Right cardiac atrium (tissue), 5 donors: ENCODE data around the gene LHFPL3. TPM values are rescaled to one million over a fixed set of nuclear protein-coding genes. Genes with fewer than 3 reads are reported as not detected.

Experiments
- ATAC-seq, 2 donors: fragments of 200-7000 bp; cut with Tn5 transposase; one replicate each; pipeline versions ENCODE4 v1.8.0 to v1.9.1; 2020; ENCODE audit warnings: moderate library complexity in 2 of 2, mild to moderate bottlenecking in 1 of 2
- DNase-seq, 3 donors: peaks; one replicate each; pipeline ENCODE4 v3.0.0-alpha.2; 2020
- H3K27ac ChIP-seq: one replicate; pipeline ENCODE4 v1.5.1; 2013; ENCODE audit warnings: mild to moderate bottlenecking, low read length, control low read depth, moderate library complexity
- H3K27me3 ChIP-seq: one replicate; pipeline ENCODE4 v1.6.1; 2013; ENCODE audit not compliant: control insufficient read depth, insufficient read depth
- H3K4me1 ChIP-seq: one replicate; pipeline ENCODE4 v1.6.1; 2013; ENCODE audit warnings: low read length; ENCODE audit not compliant: control insufficient read depth, insufficient read depth
- H3K4me3 ChIP-seq: one replicate; pipeline ENCODE4 v1.5.1; 2013; ENCODE audit warnings: low read length, control low read depth
- H3K9me3 ChIP-seq: one replicate; pipeline ENCODE4 v1.6.1; 2013; ENCODE audit warnings: low read length; ENCODE audit not compliant: control insufficient read depth
- WGBS: extraction: QIAGEN DNeasy Blood & Tissue Kit; methylation state at CpG from one replicate; pipeline ENCODE4 v1.1.7; 2013; 5-methylcytosine and 5-hydroxymethylcytosine counted together
- intact Hi-C, 4 donors: fragments of 100-400 bp; cut with DNase I; formaldehyde crosslinking; loops; one replicate each; pipeline versions ENCODE4 v1.11.0 to v1.14.0; 2022 to 2023
- polyA plus RNA-seq: library from polyadenylated mRNA; stranded (reverse); fragments of 200-250 nt; gene quantifications from one replicate; pipeline ENCODE4 v1.2.3, GENCODE V29; 2013
- total RNA-seq, 4 donors: library from RNA; stranded (reverse); fragmentation: NEBNext Ultra II Directional; extraction: Animal tissue kit (Norgen Biotek cat#: 25700); gene quantifications; one replicate each; pipeline ENCODE4 v1.2.1, GENCODE V29; 2021
- donor health status: healthy with polysubstance abuse.
- donor health status: DM: no; HTN: yes; CAD: no.
- donor health status: DM: no; HTN: no; CAD: no.
- donor health status: DM: no; HTN: yes; CAD: no; lungs with severe emphysema.
- donor health status: DM: yes; HTN: yes; CAD: no.

LHFPL3 gene
- total and polyA plus RNA-seq, 5 donors = not detected

GRCh38 chr7:104955276-104955675 lies 626.9 kb downstream of the LHFPL3 start:
- no peaks in the 10 kb centered on the region for H3K27me3 ChIP-seq
- 57% methylated on average over 2 of the region's 2 CpGs for WGBS
- ATAC-seq (peak; percentile 47 to 77), DNase-seq (no peak)
- H3K9me3 ChIP-seq = no peaks in the 10 kb centered on the region
- intact Hi-C loops = no loop called here
- H3K27ac ChIP-seq = no peak overlapping the region
- H3K4me1 ChIP-seq = peaks cover 3% of the 10 kb centered on the region
- H3K4me3 ChIP-seq = no peak overlapping the region

Other genes starting within 250 kb of the LHFPL3 start
- 1 to 10 TPM; 8.0 to 9.7 (median 9.5) TPM for gene ORC5, start 120.6 kb upstream of the LHFPL3 start, total RNA-seq
- 4.9 TPM for gene ORC5, start 120.6 kb upstream of the LHFPL3 start, polyA plus RNA-seq